Bronchial epithelial cell (primary cell): ENCODE results near the gene UBA1. TPM values are rescaled to one million over a fixed set of nuclear protein-coding genes. Genes with fewer than 3 reads are reported as not detected.

Experiments
- DNase-seq: peaks from one replicate; pipeline ENCODE4 v3.0.0-alpha.2; 2010; ENCODE audit warnings: low read depth
- FAIRE-seq: peaks from 2 replicates; lab custom pipeline; 2011; peaks lifted over from hg19 to GRCh38; lab: Jason Lieb, UNC
- H3K27me3 ChIP-seq: 2 replicates; pipeline ENCODE4 v1.5.1; 2011; ENCODE audit warnings: low read length; ENCODE audit not compliant: control insufficient read depth, insufficient read depth
- H3K36me3 ChIP-seq: 2 replicates; pipeline ENCODE4 v1.5.1; 2011; ENCODE audit warnings: low read length; ENCODE audit not compliant: control insufficient read depth, insufficient read depth
- H3K4me3 ChIP-seq: 2 replicates; pipeline ENCODE4 v1.5.1; 2011; ENCODE audit warnings: mild to moderate bottlenecking, low read depth, low read length, control low read depth
- CTCF ChIP-seq: IDR thresholded peaks from 2 replicates; pipeline ENCODE4 v1.5.1; 2011; ENCODE audit warnings: mild to moderate bottlenecking, moderate library complexity, low read length, control low read depth, inconsistent platforms; ENCODE audit not compliant: insufficient read depth, severe bottlenecking
- total RNA-seq: library from RNA; depleted of rRNA; stranded (reverse); fragments of >200 nt; gene quantifications from 2 replicates; pipeline ENCODE4 v1.2.1, GENCODE V29; 2014

Gene UBA1
- total RNA-seq, 1 donor from 2014 or later = 87.4 TPM

GRCh38 chrX:47172971-47173792 lies 20.4 kb upstream of the UBA1 start:
- no peak for FAIRE-seq
- Histone ChIP-seq H3K4me3 (no peak overlapping the region), H3K36me3 (peaks cover 24% of the 10 kb centered on the region), H3K27me3 (no peaks in the 10 kb centered on the region)
- TF ChIP-seq CTCF = no peak
- no peak for DNase-seq

- DNase-seq (no peak), FAIRE-seq (no peak)
- no peak for TF ChIP-seq CTCF
- no peaks in the 10 kb centered on the region for H3K27me3 ChIP-seq
- H3K36me3 ChIP-seq = peaks cover 24% of the 10 kb centered on the region
- no peak overlapping the region for H3K4me3 ChIP-seq
These were observed 19.3 kb upstream of the UBA1 start for GRCh38 chrX:47174376-47174775.

- no peak for DNase-seq
- no peak overlapping the region for H3K4me3 ChIP-seq
- H3K27me3 ChIP-seq = no peaks in the 10 kb centered on the region
- TF ChIP-seq CTCF = no peak
- no peak for FAIRE-seq
- H3K36me3 ChIP-seq = peaks cover 23% of the 10 kb centered on the region
These were observed 18.6 kb upstream of the UBA1 start for GRCh38 chrX:47174846-47175587.

- no peaks in the 10 kb centered on the region for H3K27me3 ChIP-seq
- peaks cover 26% of the 10 kb centered on the region for H3K36me3 ChIP-seq
- FAIRE-seq (no peak), DNase-seq (no peak)
- no peak for TF ChIP-seq CTCF
- no peak overlapping the region for H3K4me3 ChIP-seq
These were observed 18.0 kb upstream of the UBA1 start for GRCh38 chrX:47175588-47175980.

GRCh38 chrX:47176101-47176740 lies 17.4 kb upstream of the UBA1 start:
- H3K4me3 ChIP-seq = no peak overlapping the region
- H3K27me3 ChIP-seq = no peaks in the 10 kb centered on the region
- DNase-seq (no peak), FAIRE-seq (no peak)
- peaks cover 27% of the 10 kb centered on the region for H3K36me3 ChIP-seq
- TF ChIP-seq CTCF = no peak
